Measurements from ENCODE around the gene CNNM4. TPM values are rescaled to one million over a fixed set of nuclear protein-coding genes. Genes with fewer than 3 reads are reported as not detected.

The CNNM4 gene
- total RNA-seq, 1 donor from 2014 or later = 2.4 TPM

DNA sequence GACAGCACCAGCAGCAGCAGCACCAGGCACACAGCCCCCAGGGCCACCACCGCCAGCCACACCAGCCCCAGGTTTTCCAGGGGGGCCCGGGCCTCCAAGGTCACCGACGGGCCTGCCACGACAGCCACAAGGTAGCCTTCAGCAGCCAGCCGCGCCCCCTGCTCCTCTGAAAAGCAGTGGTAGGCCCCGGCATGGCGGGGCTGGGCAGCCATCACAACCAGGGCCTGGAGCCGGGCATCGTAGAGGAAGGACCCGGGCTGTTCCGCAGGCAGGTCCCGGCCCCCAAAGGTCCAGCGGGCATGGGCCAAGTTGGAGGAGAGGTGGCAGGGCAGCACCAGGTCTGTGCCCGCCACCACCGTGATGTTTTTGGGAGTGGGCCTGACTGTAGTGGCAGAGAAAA lies 100.4 kb downstream of the CNNM4 start:
- no peak for DNase-seq

Other genes with a start within 250 kb of the CNNM4 start
- gene ARID5A, start 224.2 kb upstream of the CNNM4 start, total RNA-seq = 11.4 and 15.4 TPM in 2 replicates
- 27.7 and 32.8 TPM in 2 replicates for gene KANSL3, start 122.6 kb upstream of the CNNM4 start, total RNA-seq
- under 0.01 TPM in 1 of 2 replicates, not detected in the other for gene FER1L5, start 118.1 kb upstream of the CNNM4 start, total RNA-seq
- 24.2 and 24.7 TPM in 2 replicates for gene LMAN2L, start 20.8 kb upstream of the CNNM4 start, total RNA-seq
- gene CNNM3, start 55.4 kb downstream of the CNNM4 start, total RNA-seq = 14.0 and 24.9 TPM in 2 replicates
- gene ANKRD23, start 83.1 kb downstream of the CNNM4 start, total RNA-seq = 1.1 and 1.5 TPM in 2 replicates
- gene ANKRD39, start 97.1 kb downstream of the CNNM4 start, total RNA-seq = 6.8 and 8.0 TPM in 2 replicates
- 39.7 and 40.3 TPM in 2 replicates for gene SEMA4C, start 109.2 kb downstream of the CNNM4 start, total RNA-seq
- gene FAM178B, start 225.7 kb downstream of the CNNM4 start, total RNA-seq = not detected in 2 replicates